Measurements from ENCODE around the gene DISC1. TPM values are rescaled to one million over a fixed set of nuclear protein-coding genes. Genes with fewer than 3 reads are reported as not detected.

Gene DISC1
- total RNA-seq, 1 experiment from 2014 or later: 1.8 TPM

- CTCF ChIA-PET: no interaction called here
- no peak for TF ChIP-seq CTCF (conservative IDR thresholded peaks at IDR 0.05; ENCODE audit: low read depth, low read length)
- no peak for TF ChIP-seq EZH2 (IDR thresholded peaks at IDR 0.05; ENCODE audit: borderline replicate concordance, low read depth, low read length, poor library complexity, severe bottlenecking)
- no TSS peak for BruUV-seq (replicated peaks)
Measured at GRCh38 chr1:231731268-231731667, 104.7 kb downstream of the DISC1 start.

GRCh38 chr1:231733063-231733462 lies 106.5 kb downstream of the DISC1 start:
- Histone ChIP-seq H3K27ac (ENCODE audit: low read depth, low read length, poor library complexity, severe bottlenecking) (no peak overlapping the region), H3K36me3 (ENCODE audit: insufficient read depth, low read length, poor library complexity, severe bottlenecking) (no peaks in the 10 kb centered on the region), H3K4me1 (ENCODE audit: insufficient read depth, low read length, poor library complexity, severe bottlenecking) (no peaks in the 10 kb centered on the region), H3K9me3 (ENCODE audit: low read depth, low read length, poor library complexity, severe bottlenecking) (no peaks in the 10 kb centered on the region), H3K4me3 (ENCODE audit: low read depth, low read length, poor library complexity, severe bottlenecking) (no peak overlapping the region), H3K27me3 (replicated peaks; ENCODE audit: insufficient read depth, low read depth, low read length, poor library complexity) (no peaks in the 10 kb centered on the region)
- intact Hi-C loops (cut with micrococcal nuclease; ENCODE audit: unreplicated experiment): no loop called here
- ChIA-PET POLR2A (ENCODE audit: low non-redundant PET) (no interaction called here), CTCF (no interaction called here)
- no TSS peak for BruUV-seq (replicated peaks)
- DNase-seq (ENCODE audit: low spot score): no peak
- TF ChIP-seq CTCF (conservative IDR thresholded peaks at IDR 0.05; ENCODE audit: low read depth, low read length) (no peak), EZH2 (IDR thresholded peaks at IDR 0.05; ENCODE audit: borderline replicate concordance, low read depth, low read length, poor library complexity, severe bottlenecking) (no peak)

More at GRCh38 chr1:231731268-231731667, 104.7 kb downstream of the DISC1 start:
- Histone ChIP-seq H3K27ac (ENCODE audit: low read depth, low read length, poor library complexity, severe bottlenecking) (no peak overlapping the region), H3K36me3 (ENCODE audit: insufficient read depth, low read length, poor library complexity, severe bottlenecking) (no peaks in the 10 kb centered on the region), H3K4me3 (ENCODE audit: low read depth, low read length, poor library complexity, severe bottlenecking) (no peak overlapping the region), H3K9me3 (ENCODE audit: low read depth, low read length, poor library complexity, severe bottlenecking) (no peaks in the 10 kb centered on the region), H3K4me1 (ENCODE audit: insufficient read depth, low read length, poor library complexity, severe bottlenecking) (no peaks in the 10 kb centered on the region), H3K27me3 (replicated peaks; ENCODE audit: insufficient read depth, low read depth, low read length, poor library complexity) (no peaks in the 10 kb centered on the region)
- DNase-seq (ENCODE audit: low spot score): no peak
- POLR2A ChIA-PET (ENCODE audit: low non-redundant PET): no interaction called here
- intact Hi-C loops (cut with micrococcal nuclease; ENCODE audit: unreplicated experiment): no loop called here

GRCh38 chr1:231733672-231734071 lies 107.1 kb downstream of the DISC1 start:
- Histone ChIP-seq H3K27me3 (replicated peaks; ENCODE audit: insufficient read depth, low read depth, low read length, poor library complexity) (no peaks in the 10 kb centered on the region), H3K27ac (ENCODE audit: low read depth, low read length, poor library complexity, severe bottlenecking) (no peak overlapping the region), H3K4me1 (ENCODE audit: insufficient read depth, low read length, poor library complexity, severe bottlenecking) (no peaks in the 10 kb centered on the region), H3K9me3 (ENCODE audit: low read depth, low read length, poor library complexity, severe bottlenecking) (no peaks in the 10 kb centered on the region), H3K36me3 (ENCODE audit: insufficient read depth, low read length, poor library complexity, severe bottlenecking) (no peaks in the 10 kb centered on the region), H3K4me3 (ENCODE audit: low read depth, low read length, poor library complexity, severe bottlenecking) (no peak overlapping the region)
- POLR2A ChIA-PET (ENCODE audit: low non-redundant PET): no interaction called here
- no peak for DNase-seq (ENCODE audit: low spot score)
- CTCF ChIA-PET: no interaction called here
- no TSS peak for BruUV-seq (replicated peaks)
- intact Hi-C loops (cut with micrococcal nuclease; ENCODE audit: unreplicated experiment): no loop called here
- TF ChIP-seq CTCF (conservative IDR thresholded peaks at IDR 0.05; ENCODE audit: low read depth, low read length) (no peak), EZH2 (IDR thresholded peaks at IDR 0.05; ENCODE audit: borderline replicate concordance, low read depth, low read length, poor library complexity, severe bottlenecking) (no peak)
